Activated CD4-positive, alpha-beta T cell treated with anti-CD3 and anti-CD28 coated beads, Interleukin-10, Interleukin-2, amounts not matched to agents 100 ng/mL and 50 ng/mL, durations not matched to agents 16 hours and 8 hours (primary cell): ENCODE measurements around the gene ELMO3.

Source experiments
- DNase-seq: peaks from one replicate; pipeline ENCODE4 v3.0.0-alpha.2; 2020

The ELMO3 gene, protein sequence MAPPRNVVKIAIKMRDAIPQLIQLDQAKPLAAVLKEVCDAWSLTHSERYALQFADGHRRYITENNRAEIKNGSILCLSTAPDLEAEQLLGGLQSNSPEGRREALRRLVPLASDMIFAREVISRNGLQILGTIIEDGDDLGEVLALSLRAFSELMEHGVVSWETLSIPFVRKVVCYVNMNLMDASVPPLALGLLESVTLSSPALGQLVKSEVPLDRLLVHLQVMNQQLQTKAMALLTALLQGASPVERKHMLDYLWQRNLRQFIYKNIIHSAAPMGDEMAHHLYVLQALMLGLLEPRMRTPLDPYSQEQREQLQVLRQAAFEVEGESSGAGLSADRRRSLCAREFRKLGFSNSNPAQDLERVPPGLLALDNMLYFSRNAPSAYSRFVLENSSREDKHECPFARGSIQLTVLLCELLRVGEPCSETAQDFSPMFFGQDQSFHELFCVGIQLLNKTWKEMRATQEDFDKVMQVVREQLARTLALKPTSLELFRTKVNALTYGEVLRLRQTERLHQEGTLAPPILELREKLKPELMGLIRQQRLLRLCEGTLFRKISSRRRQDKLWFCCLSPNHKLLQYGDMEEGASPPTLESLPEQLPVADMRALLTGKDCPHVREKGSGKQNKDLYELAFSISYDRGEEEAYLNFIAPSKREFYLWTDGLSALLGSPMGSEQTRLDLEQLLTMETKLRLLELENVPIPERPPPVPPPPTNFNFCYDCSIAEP

GRCh38 chr16:67199011-67199807 lies at the start of gene ELMO3:
TSS of gene ELMO3 (plus strand) at chr16:67199131. CDS start at chr16:67199327, 196 bp downstream.
- no peak for DNase-seq

DNA sequence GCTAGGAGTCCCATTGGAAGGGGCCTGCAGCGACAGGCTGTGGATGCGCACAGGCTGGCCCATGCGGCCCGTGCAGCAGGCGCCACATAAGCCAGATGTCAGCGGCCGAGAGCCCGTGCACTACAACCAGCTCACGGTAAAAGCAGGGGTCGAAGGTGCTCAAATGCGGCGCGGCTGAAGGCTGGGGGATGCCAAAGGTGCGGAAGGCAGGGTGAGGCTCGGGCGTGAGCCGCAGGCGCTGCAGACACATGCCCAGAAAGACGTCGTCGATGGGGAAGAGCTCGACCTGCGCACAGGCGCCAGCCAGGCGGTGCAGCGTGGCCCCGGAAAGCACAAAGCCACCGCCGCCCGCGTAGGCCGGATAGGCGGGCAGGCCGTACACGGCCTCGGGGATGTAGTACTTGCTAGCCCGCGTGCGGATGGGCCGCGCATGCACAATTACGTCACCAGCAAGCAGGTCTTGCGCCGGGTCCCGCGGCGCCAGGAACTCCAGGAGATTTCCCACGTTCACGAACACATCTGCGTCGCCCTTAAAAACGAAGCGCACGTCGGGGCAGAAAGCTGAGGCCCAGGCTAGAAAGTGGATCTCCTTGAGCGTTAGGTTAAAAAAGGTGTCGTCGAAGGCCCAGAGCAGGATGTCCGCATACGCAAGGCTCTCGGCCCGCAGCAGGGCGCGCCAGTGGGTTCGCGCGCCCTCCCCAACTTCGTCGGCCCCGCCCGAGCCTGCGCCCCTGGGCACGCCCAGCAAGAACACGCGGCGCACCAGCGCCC lies 49.5 kb upstream of the ELMO3 start:
- DNase-seq, result no peak

DNA sequence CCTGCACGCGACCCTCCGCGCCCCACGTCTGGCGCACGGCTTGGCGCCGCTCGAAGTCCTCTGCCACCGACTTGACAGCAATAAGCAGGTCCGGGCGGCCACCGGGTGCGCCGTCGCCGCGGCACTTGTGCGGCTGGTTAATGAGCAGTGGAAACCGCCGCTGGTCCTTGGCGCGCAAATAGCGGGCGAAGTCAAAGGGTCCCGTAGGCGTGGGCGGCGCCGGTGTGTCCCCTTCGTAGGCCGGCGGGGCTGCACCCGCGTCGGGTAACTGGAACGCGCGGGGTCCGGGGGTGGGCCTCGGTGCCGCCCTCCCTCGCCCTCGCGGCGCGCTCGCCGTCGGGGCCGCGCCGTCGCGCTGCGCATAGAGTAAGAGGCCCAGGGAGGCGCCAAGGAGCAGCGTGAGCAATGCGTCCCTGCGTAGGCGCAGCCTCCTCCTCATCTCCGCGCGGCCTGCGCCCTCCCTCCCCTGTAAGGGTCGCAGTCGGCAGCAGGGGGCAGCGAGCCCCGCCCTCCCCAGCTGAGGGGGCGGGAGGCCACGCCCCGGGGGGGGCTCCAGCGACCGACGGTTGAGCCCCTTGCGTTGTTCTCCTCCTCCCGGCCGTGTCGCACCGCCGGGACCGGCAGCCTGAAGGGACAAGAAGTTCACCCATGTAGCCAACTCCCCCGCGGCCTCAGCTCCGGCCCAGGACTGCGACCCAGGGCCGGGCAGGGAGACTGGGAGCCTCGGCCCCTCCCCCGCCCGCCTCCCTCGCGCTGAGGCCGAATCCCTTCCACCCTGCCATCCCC lies 48.7 kb upstream of the ELMO3 start:
- DNase-seq, result peak; percentile 61

DNA sequence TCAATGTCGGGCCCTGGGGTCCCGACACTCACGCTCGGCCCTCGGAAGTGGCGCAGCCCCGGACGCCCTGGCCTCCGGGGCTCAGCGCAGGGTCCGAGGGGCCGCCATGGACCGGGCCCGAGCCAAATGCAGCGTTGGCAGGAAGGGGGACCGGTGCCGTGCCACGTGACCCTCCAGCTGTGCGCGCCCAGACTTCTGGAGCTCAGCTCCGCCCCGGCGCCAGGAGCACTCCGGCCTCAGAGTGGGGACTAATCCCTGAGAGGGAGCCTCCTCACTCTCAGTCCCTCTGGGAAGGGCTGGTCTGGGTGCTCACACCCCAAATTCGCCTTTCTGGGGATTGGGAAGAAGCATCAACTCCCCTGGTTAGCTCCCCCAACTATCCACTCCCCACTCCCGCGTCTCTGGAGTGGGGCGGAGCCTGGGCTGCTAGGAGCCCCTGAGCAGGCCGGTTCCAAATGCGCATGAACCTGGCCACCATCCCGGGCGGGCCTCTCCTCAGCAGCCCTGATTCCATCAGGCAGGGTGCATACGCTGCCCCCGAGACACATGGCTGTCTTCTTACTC lies 48.0 kb upstream of the ELMO3 start, which contains the start of gene B3GNT9:
TSS of gene B3GNT9 (minus strand) at position 166 of the 564 bp plus-strand sequence. CDS start 513 bp downstream, outside the sequence.
- peak; percentile 51 for DNase-seq

- no peak for DNase-seq
Observed at GRCh38 chr16:67151431-67152097, 47.4 kb upstream of the ELMO3 start.

GRCh38 chr16:67154578-67155294 lies 44.2 kb upstream of the ELMO3 start:
- no peak for DNase-seq

GRCh38 chr16:67155295-67156142 lies 43.4 kb upstream of the ELMO3 start:
- DNase-seq, result peak; percentile 88

GRCh38 chr16:67156143-67156844 lies 42.6 kb upstream of the ELMO3 start:
- DNase-seq, result no peak

- no peak for DNase-seq
Observed at GRCh38 chr16:67157106-67157748, 41.7 kb upstream of the ELMO3 start.

DNA sequence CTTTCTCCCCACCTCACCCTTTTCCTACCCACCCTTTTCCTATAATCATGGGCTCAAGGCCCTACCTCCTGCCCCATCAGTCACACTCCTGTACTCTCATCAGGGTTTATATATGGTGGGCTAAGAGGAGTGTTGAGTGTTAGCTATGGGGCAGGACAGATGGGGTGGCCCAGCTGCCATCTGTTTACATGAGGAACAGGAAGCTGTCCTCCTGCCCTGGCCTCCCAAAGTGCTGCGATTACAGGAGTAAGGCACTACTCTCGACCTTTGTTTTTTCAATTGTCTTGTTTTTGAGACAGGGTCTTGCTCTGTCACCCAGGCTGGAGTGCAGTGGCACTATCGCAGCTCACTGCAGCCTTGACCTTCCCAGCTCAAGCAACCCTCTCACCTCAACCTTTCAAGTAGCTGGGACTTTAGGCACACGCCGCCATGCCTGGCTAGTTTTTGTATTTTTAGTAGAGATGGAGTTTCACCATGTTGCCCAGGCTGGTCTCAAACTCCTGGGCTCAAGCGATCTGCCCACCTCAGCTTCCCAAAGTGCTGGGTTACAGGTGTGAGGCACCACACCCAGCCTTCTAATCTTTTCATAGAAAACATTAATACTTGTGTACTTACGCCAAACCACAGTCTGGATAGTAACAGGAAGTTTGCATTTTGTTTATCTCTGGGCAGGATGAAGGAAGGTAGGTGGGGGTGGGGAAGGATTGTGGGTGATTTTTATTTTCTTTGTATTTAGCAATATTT lies 40.9 kb upstream of the ELMO3 start:
- no peak for DNase-seq

DNA sequence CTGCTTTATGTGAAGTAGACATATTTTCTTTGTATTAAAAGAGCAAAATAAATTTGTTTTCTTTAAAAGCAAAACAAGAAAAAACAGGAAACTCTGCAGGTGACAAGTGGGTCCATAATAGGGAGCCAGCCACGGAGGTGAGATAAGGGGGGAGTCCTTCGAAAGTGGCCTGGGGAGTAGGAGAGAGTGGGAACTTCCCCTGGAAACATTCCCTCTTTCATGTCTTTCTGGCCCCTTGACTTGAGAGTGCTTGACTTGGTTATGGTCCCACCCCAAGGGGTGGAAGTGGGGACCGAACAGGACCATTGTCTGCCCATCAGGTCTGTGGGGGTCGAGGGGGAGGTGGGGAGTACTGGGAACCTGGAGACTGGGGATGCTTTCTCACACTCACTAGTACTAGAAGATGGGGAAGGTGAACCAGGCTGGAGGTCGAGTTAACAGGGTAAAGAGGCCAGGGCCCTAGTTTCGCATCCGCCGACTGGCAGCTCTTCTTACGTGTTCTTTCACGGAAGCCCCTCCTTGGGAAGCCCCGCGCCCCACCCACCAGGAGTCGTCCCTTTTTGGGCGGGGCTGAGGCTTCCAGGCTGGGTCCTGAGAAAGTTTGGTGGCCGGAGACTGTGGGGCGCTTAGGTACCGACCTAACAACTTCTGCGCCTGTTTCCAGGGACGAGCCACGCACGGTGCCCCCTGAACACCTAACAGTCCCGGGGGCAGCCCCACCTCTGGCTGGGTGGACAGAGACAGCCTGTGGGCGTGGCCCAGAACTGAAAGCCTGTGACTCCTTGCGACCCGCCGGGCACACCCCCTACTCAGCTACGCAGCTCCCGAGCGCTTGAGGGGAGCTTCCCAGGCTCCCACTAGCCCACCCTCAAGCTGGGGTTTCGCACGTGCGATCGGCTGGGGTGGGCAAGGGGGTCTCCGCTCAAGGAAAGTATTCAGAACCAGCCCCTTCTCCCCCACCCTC lies 40.0 kb upstream of the ELMO3 start:
- DNase-seq, result peak; percentile 92

GRCh38 chr16:67161595-67162058 lies 37.3 kb upstream of the ELMO3 start:
- no peak for DNase-seq

GRCh38 chr16:67162506-67163163 lies 36.3 kb upstream of the ELMO3 start:
- DNase-seq, result no peak

GRCh38 chr16:67163164-67163998 lies 35.5 kb upstream of the ELMO3 start:
- DNase-seq, result peak; percentile 79
